Measurements from ENCODE around the gene PI16.

DNA sequence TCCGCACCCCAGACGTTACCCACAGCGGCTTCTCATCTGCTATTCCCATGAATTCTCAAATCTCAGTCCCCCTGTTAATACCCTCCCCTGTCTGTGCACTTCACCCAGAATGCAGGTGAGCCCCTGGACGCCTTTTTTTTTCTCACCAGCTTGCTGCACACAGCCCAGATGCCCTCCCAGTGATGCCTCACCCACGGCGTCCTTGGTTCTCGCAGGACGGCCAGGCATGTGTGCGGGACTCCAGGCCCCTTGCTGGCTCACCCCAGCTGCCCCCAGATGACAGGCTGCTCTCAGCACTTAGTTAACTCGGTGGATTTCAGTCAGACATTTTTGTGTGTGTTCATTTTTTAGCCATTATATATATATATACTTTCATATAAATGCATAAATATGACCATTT is 25.4 kb upstream of the PI16 start:
- TF ChIP-seq EZH2phosphoT487 (IDR thresholded peaks at IDR 0.05; ENCODE audit: insufficient read depth, low read depth) (no peak), EZH2 (IDR thresholded peaks at IDR 0.05; ENCODE audit: insufficient read depth, poor library complexity, severe bottlenecking) (no peak)

All from GM23248 (cell line).